ENCODE results near the gene RFX2. TPM values are rescaled to one million over a fixed set of nuclear protein-coding genes. Genes with fewer than 3 reads are reported as not detected.
A peak's percentile ranks its signal among the peaks of the same experiment; 100 is the strongest.

RFX2 gene
- total and polyA plus RNA-seq, 9 of the 15 experiments (the other 6 are each of a cell fraction or from before 2014, with no cell fraction given) = 3.6 to 18.7 (median 8.7) TPM

DNA sequence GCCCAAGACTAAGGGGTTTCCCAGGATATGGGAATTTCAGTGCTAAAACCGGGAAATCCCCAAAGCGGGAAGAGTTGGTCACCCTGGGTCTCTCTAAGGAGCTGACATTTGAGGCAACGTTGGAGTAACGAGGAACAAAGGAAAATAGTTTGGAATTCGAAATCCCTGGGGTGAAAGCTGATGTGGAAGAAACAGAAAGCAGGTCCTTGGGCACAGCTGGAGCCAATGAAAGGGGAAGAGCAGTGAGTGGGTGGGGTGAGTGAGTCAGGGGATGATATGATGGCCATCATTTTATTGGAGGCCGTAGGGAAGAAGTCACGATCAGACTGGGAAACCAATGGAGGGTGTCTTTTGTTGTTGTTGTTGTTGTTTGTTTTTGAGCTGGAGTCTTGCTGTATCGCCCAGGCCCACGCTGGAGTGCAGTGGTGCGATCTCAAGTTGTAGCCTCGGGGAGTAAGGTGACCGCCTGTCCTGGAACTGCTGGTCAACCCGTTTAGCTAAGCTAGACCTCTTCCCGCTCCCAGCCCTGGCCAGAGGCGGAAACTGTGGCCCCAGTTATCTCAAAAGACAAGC is 3.4 kb upstream of the RFX2 start (continued):
- TF ChIP-seq, protein P1, sequence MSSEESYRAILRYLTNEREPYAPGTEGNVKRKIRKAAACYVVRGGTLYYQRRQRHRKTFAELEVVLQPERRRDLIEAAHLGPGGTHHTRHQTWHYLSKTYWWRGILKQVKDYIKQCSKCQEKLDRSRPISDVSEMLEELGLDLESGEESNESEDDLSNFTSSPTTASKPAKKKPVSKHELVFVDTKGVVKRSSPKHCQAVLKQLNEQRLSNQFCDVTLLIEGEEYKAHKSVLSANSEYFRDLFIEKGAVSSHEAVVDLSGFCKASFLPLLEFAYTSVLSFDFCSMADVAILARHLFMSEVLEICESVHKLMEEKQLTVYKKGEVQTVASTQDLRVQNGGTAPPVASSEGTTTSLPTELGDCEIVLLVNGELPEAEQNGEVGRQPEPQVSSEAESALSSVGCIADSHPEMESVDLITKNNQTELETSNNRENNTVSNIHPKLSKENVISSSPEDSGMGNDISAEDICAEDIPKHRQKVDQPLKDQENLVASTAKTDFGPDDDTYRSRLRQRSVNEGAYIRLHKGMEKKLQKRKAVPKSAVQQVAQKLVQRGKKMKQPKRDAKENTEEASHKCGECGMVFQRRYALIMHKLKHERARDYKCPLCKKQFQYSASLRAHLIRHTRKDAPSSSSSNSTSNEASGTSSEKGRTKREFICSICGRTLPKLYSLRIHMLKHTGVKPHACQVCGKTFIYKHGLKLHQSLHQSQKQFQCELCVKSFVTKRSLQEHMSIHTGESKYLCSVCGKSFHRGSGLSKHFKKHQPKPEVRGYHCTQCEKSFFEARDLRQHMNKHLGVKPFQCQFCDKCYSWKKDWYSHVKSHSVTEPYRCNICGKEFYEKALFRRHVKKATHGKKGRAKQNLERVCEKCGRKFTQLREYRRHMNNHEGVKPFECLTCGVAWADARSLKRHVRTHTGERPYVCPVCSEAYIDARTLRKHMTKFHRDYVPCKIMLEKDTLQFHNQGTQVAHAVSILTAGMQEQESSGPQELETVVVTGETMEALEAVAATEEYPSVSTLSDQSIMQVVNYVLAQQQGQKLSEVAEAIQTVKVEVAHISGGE (CRISPR knock-in tag; IDR thresholded peaks at IDR 0.05) = no peak
- TF ChIP-seq ZC3H11A (IDR thresholded peaks at IDR 0.05; ENCODE audit: low read depth, low read length) (no peak), SPI1 (IDR thresholded peaks at IDR 0.05; ENCODE audit: borderline replicate concordance, low read depth, low read length) (0 out of 2 replicates have a peak, but pooled peaks have one; percentile 29), HLTF (IDR thresholded peaks at IDR 0.05) (0 out of 2 replicates have a peak, but pooled peaks have one; percentile 36), FOXA3 (CRISPR knock-in tag; conservative IDR thresholded peaks at IDR 0.05 in 1 of 2, IDR thresholded peaks at IDR 0.05 in 1 of 2) (no peak), ELF4 (CRISPR knock-in tag; IDR thresholded peaks at IDR 0.05) (no peak), POLR2AphosphoS5 (IDR thresholded peaks at IDR 0.05; ENCODE audit: control insufficient read depth, insufficient read depth, low read depth, low read length) (no peak), EGR1 (conservative IDR thresholded peaks at IDR 0.05) (peak; percentile 74), ZNF766 (CRISPR knock-in tag; conservative IDR thresholded peaks at IDR 0.05) (no peak), ZNF23 (CRISPR knock-in tag; IDR thresholded peaks at IDR 0.05) (no peak), TEAD2 (tag; IDR thresholded peaks at IDR 0.05) (no peak), PCBP2 (IDR thresholded peaks at IDR 0.05; ENCODE audit: low read depth, low read length, poor library complexity, severe bottlenecking) (no peak), NELFE (IDR thresholded peaks at IDR 0.05; ENCODE audit: insufficient read depth, insufficient read length) (no peak), JUN (IDR thresholded peaks at IDR 0.05; ENCODE audit: borderline replicate concordance, low read depth, low read length) (no peak), JUN (CRISPR knock-in tag; IDR thresholded peaks at IDR 0.05; ENCODE audit: borderline replicate concordance) (no peak), EHMT2 (IDR thresholded peaks at IDR 0.05) (peak; percentile 60), NFE2 (IDR thresholded peaks at IDR 0.05; ENCODE audit: low read depth) (no peak), RHOXF2B (CRISPR knock-in tag; conservative IDR thresholded peaks at IDR 0.05) (no peak)
- TF ChIP-seq, protein P2, sequence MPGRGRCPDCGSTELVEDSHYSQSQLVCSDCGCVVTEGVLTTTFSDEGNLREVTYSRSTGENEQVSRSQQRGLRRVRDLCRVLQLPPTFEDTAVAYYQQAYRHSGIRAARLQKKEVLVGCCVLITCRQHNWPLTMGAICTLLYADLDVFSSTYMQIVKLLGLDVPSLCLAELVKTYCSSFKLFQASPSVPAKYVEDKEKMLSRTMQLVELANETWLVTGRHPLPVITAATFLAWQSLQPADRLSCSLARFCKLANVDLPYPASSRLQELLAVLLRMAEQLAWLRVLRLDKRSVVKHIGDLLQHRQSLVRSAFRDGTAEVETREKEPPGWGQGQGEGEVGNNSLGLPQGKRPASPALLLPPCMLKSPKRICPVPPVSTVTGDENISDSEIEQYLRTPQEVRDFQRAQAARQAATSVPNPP (IDR thresholded peaks at IDR 0.05; ENCODE audit: borderline replicate concordance, insufficient read depth, insufficient read length) = no peak
- TF ChIP-seq, protein P3, sequence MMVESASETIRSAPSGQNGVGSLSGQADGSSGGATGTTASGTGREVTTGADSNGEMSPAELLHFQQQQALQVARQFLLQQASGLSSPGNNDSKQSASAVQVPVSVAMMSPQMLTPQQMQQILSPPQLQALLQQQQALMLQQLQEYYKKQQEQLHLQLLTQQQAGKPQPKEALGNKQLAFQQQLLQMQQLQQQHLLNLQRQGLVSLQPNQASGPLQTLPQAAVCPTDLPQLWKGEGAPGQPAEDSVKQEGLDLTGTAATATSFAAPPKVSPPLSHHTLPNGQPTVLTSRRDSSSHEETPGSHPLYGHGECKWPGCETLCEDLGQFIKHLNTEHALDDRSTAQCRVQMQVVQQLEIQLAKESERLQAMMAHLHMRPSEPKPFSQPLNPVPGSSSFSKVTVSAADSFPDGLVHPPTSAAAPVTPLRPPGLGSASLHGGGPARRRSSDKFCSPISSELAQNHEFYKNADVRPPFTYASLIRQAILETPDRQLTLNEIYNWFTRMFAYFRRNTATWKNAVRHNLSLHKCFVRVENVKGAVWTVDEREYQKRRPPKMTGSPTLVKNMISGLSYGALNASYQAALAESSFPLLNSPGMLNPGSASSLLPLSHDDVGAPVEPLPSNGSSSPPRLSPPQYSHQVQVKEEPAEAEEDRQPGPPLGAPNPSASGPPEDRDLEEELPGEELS (CRISPR knock-in tag; IDR thresholded peaks at IDR 0.05; ENCODE audit: borderline replicate concordance) = no peak
